Prostate gland (tissue), 2 donors: Measurements from ENCODE around the gene SCMH1.

ENCODE experiments used
- POLR2A ChIP-seq: fragments of 450-650 bp; IDR thresholded peaks from one replicate; pipeline ENCODE4 v1.6.1; 2016; ENCODE audit warnings: antibody characterized with exemption, mild to moderate bottlenecking
- POLR2AphosphoS5 ChIP-seq: sonication (generic); formaldehyde crosslinking; IDR thresholded peaks from one replicate; pipeline ENCODE4 v1.6.1; 2017; ENCODE audit warnings: antibody characterized with exemption
- TF ChIP-seq, protein P1 (sequence below), 4 experiments: fragments of 200-600 bp in 2 of 4; fragments of 450-650 bp in 2 of 4; sonication (generic) in 2 of 4; IDR thresholded peaks; 1 replicate in 3 of 4; 2 replicates in 1 of 4; pipeline ENCODE4 v1.5.1; 2016 to 2019; ENCODE audit warnings: antibody characterized with exemption in 4 of 4, mild to moderate bottlenecking in 2 of 4, moderate library complexity in 2 of 4

GRCh38 chr1:41078193-41078592 lies 163.9 kb downstream of the SCMH1 start:
- TF ChIP-seq POLR2AphosphoS5 (no peak), POLR2A (no peak)
- TF ChIP-seq, protein P1, sequence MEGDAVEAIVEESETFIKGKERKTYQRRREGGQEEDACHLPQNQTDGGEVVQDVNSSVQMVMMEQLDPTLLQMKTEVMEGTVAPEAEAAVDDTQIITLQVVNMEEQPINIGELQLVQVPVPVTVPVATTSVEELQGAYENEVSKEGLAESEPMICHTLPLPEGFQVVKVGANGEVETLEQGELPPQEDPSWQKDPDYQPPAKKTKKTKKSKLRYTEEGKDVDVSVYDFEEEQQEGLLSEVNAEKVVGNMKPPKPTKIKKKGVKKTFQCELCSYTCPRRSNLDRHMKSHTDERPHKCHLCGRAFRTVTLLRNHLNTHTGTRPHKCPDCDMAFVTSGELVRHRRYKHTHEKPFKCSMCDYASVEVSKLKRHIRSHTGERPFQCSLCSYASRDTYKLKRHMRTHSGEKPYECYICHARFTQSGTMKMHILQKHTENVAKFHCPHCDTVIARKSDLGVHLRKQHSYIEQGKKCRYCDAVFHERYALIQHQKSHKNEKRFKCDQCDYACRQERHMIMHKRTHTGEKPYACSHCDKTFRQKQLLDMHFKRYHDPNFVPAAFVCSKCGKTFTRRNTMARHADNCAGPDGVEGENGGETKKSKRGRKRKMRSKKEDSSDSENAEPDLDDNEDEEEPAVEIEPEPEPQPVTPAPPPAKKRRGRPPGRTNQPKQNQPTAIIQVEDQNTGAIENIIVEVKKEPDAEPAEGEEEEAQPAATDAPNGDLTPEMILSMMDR (IDR thresholded peaks at IDR 0.05), result no peak
